GM19351 (cell line): ENCODE results near the gene C22orf39.
"Not testable (repeated sequence)": the region's sequence is repeated elsewhere in the genome, so short reads cannot be mapped to it uniquely, and the experiment has no call there.

ENCODE experiments used
- ATAC-seq: cut with Tn5 transposase; IDR thresholded peaks from one replicate; pipeline ENCODE4 v1.9.1; 2021; ENCODE audit warnings: mild to moderate bottlenecking, moderate library complexity; ENCODE audit not compliant: unreplicated experiment

Gene C22orf39

GRCh38 chr22:19455033-19455432 is 7.5 kb upstream of the C22orf39 start:
- no peak for ATAC-seq

DNA sequence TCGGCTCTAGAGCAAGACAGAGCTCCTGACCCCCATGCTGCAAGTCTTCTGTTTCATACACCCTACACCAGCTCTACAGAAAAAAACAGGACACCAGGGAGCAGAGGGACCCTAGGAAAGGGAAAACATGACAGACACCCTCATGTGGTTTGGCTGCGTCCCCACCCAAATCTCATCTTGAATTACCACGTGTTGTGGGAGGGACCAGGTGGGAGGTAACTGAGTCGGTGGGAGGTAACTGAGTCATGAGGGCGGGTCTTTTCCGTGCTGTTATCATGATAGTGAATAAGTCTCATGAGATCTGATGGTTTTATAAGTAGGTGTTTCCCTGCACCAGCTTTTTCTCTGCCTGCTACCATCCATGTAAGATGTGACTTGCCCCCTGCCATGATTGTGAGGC is 6.6 kb upstream of the C22orf39 start:
- ATAC-seq, result no peak

GRCh38 chr22:19453718-19454117 is 6.2 kb upstream of the C22orf39 start:
- no peak for ATAC-seq

- no peak for ATAC-seq
Measured at GRCh38 chr22:19451570-19451969, 4.1 kb upstream of the C22orf39 start.

DNA sequence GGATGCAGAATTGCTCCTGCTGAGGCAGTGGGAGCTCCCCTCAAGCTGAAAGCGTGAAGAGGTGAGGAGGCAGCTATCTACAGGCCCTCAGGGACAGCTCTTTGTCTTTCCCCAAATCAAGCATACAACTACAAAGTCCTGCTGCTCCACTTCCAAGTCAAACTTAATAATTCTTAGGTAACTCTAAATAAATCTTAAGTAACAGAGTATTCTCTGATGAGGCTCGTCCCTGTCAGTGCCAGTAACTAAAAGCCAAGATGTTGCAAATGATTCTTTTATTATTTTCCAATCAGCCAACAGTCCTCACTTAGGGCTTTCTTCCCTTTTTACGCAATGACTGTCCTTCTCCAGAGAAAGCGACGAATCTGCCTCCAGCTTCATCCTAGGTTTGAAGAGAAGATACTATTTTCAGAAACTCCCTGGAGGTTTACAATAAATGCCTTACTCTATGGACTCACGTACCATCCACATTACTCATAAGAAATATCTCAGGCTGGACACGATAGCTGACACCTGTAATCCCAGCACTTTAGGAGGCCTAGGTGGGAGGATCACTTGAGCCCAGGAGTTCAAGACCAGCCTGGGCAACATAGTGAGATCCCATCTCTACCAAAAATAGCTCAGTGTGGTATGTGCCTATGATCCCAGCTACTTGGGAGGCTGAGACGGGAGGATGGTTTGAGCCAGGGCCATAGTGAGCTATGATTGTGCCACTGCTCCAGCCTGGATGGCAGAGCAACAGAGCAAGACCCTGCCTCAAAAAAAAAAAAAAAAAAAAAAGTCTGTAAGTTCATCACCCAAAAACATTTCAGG is 3.1 kb upstream of the C22orf39 start:
- ATAC-seq, result no peak

DNA sequence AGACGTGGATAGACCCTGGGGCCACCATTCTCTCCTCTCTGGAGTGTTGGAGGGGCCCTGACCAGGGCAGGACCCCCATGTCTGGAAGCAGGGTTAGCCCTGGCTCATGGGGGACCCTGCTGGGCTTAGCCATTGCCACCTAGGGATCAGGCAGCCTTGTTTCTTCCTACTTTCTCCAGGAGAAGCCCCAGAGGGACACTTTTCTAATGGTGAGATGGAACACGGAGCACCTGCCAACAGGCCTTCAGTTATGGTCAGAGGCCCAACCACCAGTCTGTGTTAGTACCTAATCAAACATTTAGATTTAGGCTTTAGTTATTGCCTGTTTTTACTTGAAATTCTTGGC is 1.9 kb upstream of the C22orf39 start:
- no peak for ATAC-seq

DNA sequence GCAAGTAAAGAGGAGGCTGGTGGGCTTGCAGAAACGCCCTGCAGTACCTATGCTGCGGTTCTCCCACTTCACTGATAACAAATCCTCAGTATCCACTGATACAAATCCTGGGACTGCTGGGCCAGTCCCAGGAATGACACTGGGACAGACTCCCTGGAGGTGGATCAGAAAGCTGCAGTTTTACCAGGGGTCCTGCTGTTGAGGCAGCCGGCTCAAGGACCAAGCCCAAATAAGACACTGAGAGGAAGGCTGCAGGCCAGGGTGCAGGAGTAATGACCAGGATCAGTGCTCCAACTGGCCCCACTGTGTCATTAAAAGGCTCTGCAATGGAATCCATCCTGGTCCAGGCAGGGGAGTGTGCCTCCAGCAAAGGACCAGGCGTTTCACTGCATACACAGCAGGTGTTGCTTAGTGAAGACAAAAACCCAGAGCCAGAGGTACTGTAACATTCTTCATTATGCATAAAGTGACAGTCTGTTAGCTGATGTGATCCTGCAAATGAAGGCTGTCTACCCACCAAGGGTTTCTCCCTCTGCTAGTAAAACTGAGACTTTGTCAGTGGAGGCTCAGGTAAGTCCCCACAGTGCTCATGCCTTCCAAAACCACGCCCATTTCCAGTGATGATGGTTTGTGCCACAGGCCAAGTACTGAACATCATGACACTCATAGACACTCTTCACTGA is 1.4 kb upstream of the C22orf39 start:
- ATAC-seq, result no peak

DNA sequence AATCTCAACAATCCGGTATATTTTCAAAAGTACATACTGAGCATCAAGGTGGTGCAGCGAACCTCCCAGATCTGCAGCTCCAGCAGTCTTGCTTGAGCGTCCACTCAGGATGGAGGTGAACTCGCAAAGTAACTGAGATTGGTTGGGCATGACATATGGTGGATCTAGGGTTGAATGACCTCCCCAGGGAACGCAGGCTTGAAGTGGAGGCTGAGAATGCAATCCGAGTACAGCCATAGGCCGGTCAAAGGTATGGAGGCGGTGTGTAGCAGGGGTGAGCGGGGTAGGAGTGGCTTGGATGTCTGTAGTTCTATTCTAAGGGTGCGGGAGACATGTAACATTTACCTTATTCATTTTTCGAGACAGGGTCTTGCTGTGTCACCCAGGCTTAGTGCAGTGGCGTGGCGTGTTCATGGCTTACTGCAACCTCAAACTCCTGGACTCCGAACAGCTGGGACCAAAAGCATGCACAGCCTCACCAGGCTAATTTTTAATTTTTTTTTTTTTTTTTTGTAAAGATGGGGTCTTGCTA is 631 bp upstream of the C22orf39 start:
- peak; percentile 47 for ATAC-seq

GRCh38 chr22:19446603-19447329 is 745 bp downstream of the C22orf39 start:
- peak; percentile 7 for ATAC-seq

DNA sequence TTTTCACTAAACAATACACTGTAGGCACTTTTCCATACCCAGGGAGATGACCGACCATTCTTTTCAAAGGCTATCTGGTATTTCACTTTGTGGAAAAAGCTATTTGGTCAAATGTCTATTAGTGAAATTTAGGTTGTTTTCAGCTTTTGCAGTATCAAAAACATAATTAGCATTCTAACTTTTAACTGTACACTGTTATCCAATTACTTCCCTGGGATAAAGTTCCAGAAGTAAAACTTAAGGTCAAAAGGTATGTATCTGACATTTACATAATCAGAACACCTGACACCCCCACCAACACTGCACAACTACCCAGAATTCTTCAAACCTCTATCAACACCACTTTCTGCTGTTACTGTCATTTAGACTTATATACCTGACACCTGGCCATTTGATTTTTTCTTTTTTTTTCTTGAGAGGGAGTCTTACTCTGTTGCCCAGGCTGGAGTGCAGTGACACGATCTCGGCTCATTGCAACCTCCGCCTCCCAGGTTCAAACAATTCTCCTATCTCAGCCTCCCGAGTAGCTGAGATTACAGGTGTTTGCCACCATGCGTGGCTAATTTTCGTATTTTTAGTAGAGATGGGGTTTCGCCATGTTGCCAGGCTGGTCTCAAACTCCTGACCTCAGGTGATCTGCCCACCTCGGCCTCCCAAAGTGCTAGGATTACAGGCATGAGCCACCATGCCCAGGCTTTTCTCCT is 2.1 kb downstream of the C22orf39 start:
- ATAC-seq, result not testable (repeated sequence)

DNA sequence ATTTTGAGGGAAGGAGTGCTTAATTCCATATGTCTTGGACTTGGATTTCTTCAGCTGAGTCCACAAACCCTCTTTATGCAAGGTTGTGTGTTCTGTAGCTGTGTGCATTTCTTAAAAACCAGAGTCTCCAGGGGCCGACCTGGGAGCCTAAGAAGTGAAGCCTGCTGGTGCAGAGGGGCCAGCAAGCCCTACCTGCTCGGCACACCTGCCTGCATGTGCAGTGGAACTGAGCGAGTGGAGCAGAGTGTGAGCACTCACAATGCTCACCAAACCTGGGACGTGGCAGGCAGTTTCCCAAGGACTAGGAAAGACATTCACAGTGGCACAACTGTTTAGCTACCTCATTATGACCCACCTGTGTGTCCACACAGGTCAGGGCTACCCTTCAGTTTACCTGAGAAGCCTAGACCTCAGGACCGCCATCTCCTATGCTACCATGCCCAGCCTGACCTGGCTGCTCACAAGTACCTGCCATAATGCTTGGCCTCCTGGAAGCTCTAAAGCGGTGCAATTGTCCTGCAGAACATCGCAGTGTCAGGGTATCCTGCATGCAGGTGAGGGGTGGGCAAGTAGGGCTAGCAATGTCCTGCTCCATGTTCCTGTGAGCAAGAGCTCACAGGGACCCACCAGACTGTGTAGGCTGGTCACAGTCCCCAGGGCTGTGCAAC is 3.8 kb downstream of the C22orf39 start:
- no peak for ATAC-seq

- no peak for ATAC-seq
Measured at GRCh38 chr22:19442166-19442565, 5.3 kb downstream of the C22orf39 start.

GRCh38 chr22:19440411-19441195 is 6.9 kb downstream of the C22orf39 start:
- no peak for ATAC-seq

- ATAC-seq, result no peak
Measured at GRCh38 chr22:19438298-19438697, 9.2 kb downstream of the C22orf39 start.

- not testable (repeated sequence) for ATAC-seq
Measured at GRCh38 chr22:19436444-19437161, 10.9 kb downstream of the C22orf39 start.

- no peak for ATAC-seq
Measured at GRCh38 chr22:19434829-19435580, 12.5 kb downstream of the C22orf39 start.

GRCh38 chr22:19434401-19434800 is 13.1 kb downstream of the C22orf39 start:
- ATAC-seq, result no peak

- ATAC-seq, result peak; percentile 80
Measured at GRCh38 chr22:19432133-19432851, 15.2 kb downstream of the C22orf39 start, which contains the start of gene MRPL40. Gene MRPL40, plus strand, starts transcription at chr22:19432545. Its CDS starts 10 bp downstream, at chr22:19432555.
